ENCODE results near the gene WDR38.
"Not testable (repeated sequence)": the region's sequence is repeated elsewhere in the genome, so short reads cannot be mapped to it uniquely, and the experiment has no call there.

Gene WDR38

GRCh38 chr9:124831642-124832364 is 21.5 kb upstream of the WDR38 start:
- DNase-seq (ENCODE audit: low read depth in 1 of 2, low spot score in 1 of 2): no peak

- DNase-seq (ENCODE audit: low read depth in 1 of 2, low spot score in 1 of 2): no peak
Observed at GRCh38 chr9:124834591-124834990, 18.7 kb upstream of the WDR38 start.

GRCh38 chr9:124835026-124835557 is 18.2 kb upstream of the WDR38 start:
- no peak for DNase-seq (ENCODE audit: low read depth in 1 of 2, low spot score in 1 of 2)

- DNase-seq (ENCODE audit: low read depth in 1 of 2, low spot score in 1 of 2): not testable (repeated sequence)
Observed at GRCh38 chr9:124838132-124838531, 15.1 kb upstream of the WDR38 start.

- not testable (repeated sequence) for DNase-seq (ENCODE audit: low read depth in 1 of 2, low spot score in 1 of 2)
Observed at GRCh38 chr9:124838567-124839275, 14.5 kb upstream of the WDR38 start.

- DNase-seq (ENCODE audit: low read depth in 1 of 2, low spot score in 1 of 2): no peak
Observed at GRCh38 chr9:124839612-124840299, 13.5 kb upstream of the WDR38 start.

GRCh38 chr9:124840300-124840833 is 12.9 kb upstream of the WDR38 start:
- no peak for DNase-seq (ENCODE audit: low read depth in 1 of 2, low spot score in 1 of 2)

GRCh38 chr9:124841075-124841821 is 12.0 kb upstream of the WDR38 start:
- no peak for DNase-seq (ENCODE audit: low read depth in 1 of 2, low spot score in 1 of 2)

GRCh38 chr9:124843456-124844034 is 9.7 kb upstream of the WDR38 start:
- DNase-seq (ENCODE audit: low read depth in 1 of 2, low spot score in 1 of 2): no peak

GRCh38 chr9:124844291-124844690 is 9.0 kb upstream of the WDR38 start:
- DNase-seq (ENCODE audit: low read depth in 1 of 2, low spot score in 1 of 2): no peak

GRCh38 chr9:124846467-124846866 is 6.8 kb upstream of the WDR38 start:
- DNase-seq (ENCODE audit: low read depth in 1 of 2, low spot score in 1 of 2): not testable (repeated sequence)

- DNase-seq (ENCODE audit: low read depth in 1 of 2, low spot score in 1 of 2): no peak
Observed at GRCh38 chr9:124846969-124847368, 6.3 kb upstream of the WDR38 start.

GRCh38 chr9:124849801-124850200 is 3.5 kb upstream of the WDR38 start:
- no peak for DNase-seq (ENCODE audit: low read depth in 1 of 2, low spot score in 1 of 2)

- DNase-seq (ENCODE audit: low read depth in 1 of 2, low spot score in 1 of 2): no peak
Observed at GRCh38 chr9:124852121-124852828, 985 bp upstream of the WDR38 start.

GRCh38 chr9:124853605-124854143 is 414 bp downstream of the WDR38 start:
- DNase-seq (ENCODE audit: low read depth in 1 of 2, low spot score in 1 of 2): no peak

- no peak for DNase-seq (ENCODE audit: low read depth in 1 of 2, low spot score in 1 of 2)
Observed at GRCh38 chr9:124854161-124854560, 901 bp downstream of the WDR38 start.

GRCh38 chr9:124854822-124855221 is 1.6 kb downstream of the WDR38 start:
- no peak for DNase-seq (ENCODE audit: low read depth in 1 of 2, low spot score in 1 of 2)

GRCh38 chr9:124855566-124855943 is 2.3 kb downstream of the WDR38 start:
- no peak for DNase-seq (ENCODE audit: low read depth in 1 of 2, low spot score in 1 of 2)

- no peak for DNase-seq (ENCODE audit: low read depth in 1 of 2, low spot score in 1 of 2)
Observed at GRCh38 chr9:124855944-124856765, 2.9 kb downstream of the WDR38 start.

Data from stimulated activated CD4-positive, alpha-beta T cell treated with anti-CD3 and anti-CD28 coated beads, Interleukin-15, amount 100 ng/mL, for 1 hour (primary cell).